HT1080 (cell line): ENCODE results near the gene LGR6. TPM values are rescaled to one million over a fixed set of nuclear protein-coding genes. Genes with fewer than 3 reads are reported as not detected.

Experiments
- DNase-seq: peaks from one replicate; pipeline ENCODE4 v3.0.0-alpha.2; 2015; ENCODE audit warnings: low read depth
- total RNA-seq: library from RNA; depleted of rRNA; stranded (reverse); fragments of >200 nt; shearing (Covaris generic); gene quantifications from 2 replicates; pipeline ENCODE4 v1.2.3, GENCODE V29; 2014

The LGR6 gene
- total RNA-seq, 1 experiment from 2014 or later = not detected

- no peak for DNase-seq
Measured at GRCh38 chr1:202215472-202216130, 22.0 kb downstream of the LGR6 start.

GRCh38 chr1:202216691-202217090 lies 23.1 kb downstream of the LGR6 start:
- no peak for DNase-seq

GRCh38 chr1:202217516-202217915 lies 23.9 kb downstream of the LGR6 start:
- no peak for DNase-seq

GRCh38 chr1:202217951-202218350 lies 24.4 kb downstream of the LGR6 start:
- DNase-seq = no peak

- no peak for DNase-seq
Measured at GRCh38 chr1:202220733-202221132, 27.1 kb downstream of the LGR6 start.

GRCh38 chr1:202221911-202222909 lies 28.6 kb downstream of the LGR6 start:
- no peak for DNase-seq

GRCh38 chr1:202223121-202223860 lies 29.7 kb downstream of the LGR6 start:
- DNase-seq = no peak

- DNase-seq = no peak
Measured at GRCh38 chr1:202224453-202224852, 30.9 kb downstream of the LGR6 start.

- no peak for DNase-seq
Measured at GRCh38 chr1:202225131-202225530, 31.5 kb downstream of the LGR6 start.

GRCh38 chr1:202227053-202227672 lies 33.6 kb downstream of the LGR6 start:
- no peak for DNase-seq

- no peak for DNase-seq
Measured at GRCh38 chr1:202227997-202228401, 34.4 kb downstream of the LGR6 start.

- no peak for DNase-seq
Measured at GRCh38 chr1:202228484-202229122, 35.0 kb downstream of the LGR6 start.

- DNase-seq = no peak
Measured at GRCh38 chr1:202229376-202229775, 35.8 kb downstream of the LGR6 start.

- DNase-seq = no peak
Measured at GRCh38 chr1:202230061-202230938, 36.7 kb downstream of the LGR6 start.

GRCh38 chr1:202230939-202231645 lies 37.5 kb downstream of the LGR6 start:
- DNase-seq = no peak

- DNase-seq = no peak
Measured at GRCh38 chr1:202233171-202233570, 39.6 kb downstream of the LGR6 start.

- DNase-seq = no peak
Measured at GRCh38 chr1:202233804-202234203, 40.2 kb downstream of the LGR6 start.

- peak; percentile 60 for DNase-seq
Measured at GRCh38 chr1:202234331-202235002, 40.9 kb downstream of the LGR6 start.
